Cardiac muscle cell (in vitro differentiated cells and primary cell): ENCODE measurements around the gene DR1. TPM values are rescaled to one million over a fixed set of nuclear protein-coding genes. Genes with fewer than 3 reads are reported as not detected.

Experiments used
- DNase-seq, 2 donors: peaks; one replicate each; pipeline versions ENCODE4 v3.0.0 to v3.0.0-alpha.2; 2010 to 2017; ENCODE audit warnings: low read depth in 1 of 2, low spot score in 1 of 2
- H3K27ac ChIP-seq: fragments of 200-600 bp; sonication (generic); 2 replicates; pipeline ENCODE4 v1.5.1; 2016
- H3K27me3 ChIP-seq: fragments of 200-600 bp; sonication (generic); 2 replicates; pipeline ENCODE4 v1.6.0; 2016; ENCODE audit warnings: control low read depth
- H3K36me3 ChIP-seq: fragments of 200-600 bp; sonication (generic); 2 replicates; pipeline ENCODE4 v1.5.1; 2016; ENCODE audit warnings: control low read depth
- H3K4me1 ChIP-seq: fragments of 200-600 bp; sonication (generic); 2 replicates; pipeline ENCODE4 v1.8.1; 2017; ENCODE audit warnings: low read depth, mild to moderate bottlenecking, mixed run types
- H3K4me3 ChIP-seq: fragments of 200-600 bp; sonication (generic); 2 replicates; pipeline ENCODE4 v1.5.1; 2016; ENCODE audit warnings: mild to moderate bottlenecking
- H3K9me3 ChIP-seq: fragments of 200-600 bp; sonication (generic); 2 replicates; pipeline ENCODE4 v1.5.1; 2017; ENCODE audit warnings: low read depth, mild to moderate bottlenecking, control low read depth
- CTCF ChIP-seq: IDR thresholded peaks from 2 replicates; pipeline ENCODE4 v1.5.1; 2012; ENCODE audit warnings: low read depth, mild to moderate bottlenecking, low read length
- polyA plus RNA-seq: library from polyadenylated mRNA; unstranded; fragments of >200 nt; fragmentation: Nextera tagmentation; extraction: Ambion mirVana; gene quantifications from 2 replicates; pipeline ENCODE4 v1.2.1, GENCODE V29; 2016
- total RNA-seq: library from RNA; depleted of rRNA; stranded (reverse); fragments of >200 nt; gene quantifications from 2 replicates; pipeline ENCODE4 v1.2.3, GENCODE V29; 2016

DR1 gene
- total and polyA plus RNA-seq, 2 experiments from 2014 or later = 16.1 to 21.8 TPM

- no peak overlapping the region for H3K27ac ChIP-seq
- no peaks in the 10 kb centered on the region for H3K36me3 ChIP-seq
- no peak for DNase-seq
- no peak for TF ChIP-seq CTCF
- no peak overlapping the region for H3K4me3 ChIP-seq
- H3K4me1 ChIP-seq = no peaks in the 10 kb centered on the region
- no peaks in the 10 kb centered on the region for H3K9me3 ChIP-seq
- H3K27me3 ChIP-seq = no peaks in the 10 kb centered on the region
Measured at GRCh38 chr1:93306920-93307319, 38.8 kb upstream of the DR1 start.

- Histone ChIP-seq H3K4me1 (no peaks in the 10 kb centered on the region), H3K4me3 (no peak overlapping the region), H3K9me3 (no peaks in the 10 kb centered on the region), H3K27me3 (no peaks in the 10 kb centered on the region), H3K36me3 (no peaks in the 10 kb centered on the region), H3K27ac (no peak overlapping the region)
- no peak for TF ChIP-seq CTCF
- DNase-seq = no peak
Measured at GRCh38 chr1:93313026-93313425, 32.7 kb upstream of the DR1 start.

GRCh38 chr1:93317207-93317606 lies 28.5 kb upstream of the DR1 start:
- no peaks in the 10 kb centered on the region for H3K4me1 ChIP-seq
- H3K36me3 ChIP-seq = no peaks in the 10 kb centered on the region
- H3K27ac ChIP-seq = no peak overlapping the region
- no peak for DNase-seq
- H3K27me3 ChIP-seq = no peaks in the 10 kb centered on the region
- no peaks in the 10 kb centered on the region for H3K9me3 ChIP-seq
- H3K4me3 ChIP-seq = no peak overlapping the region
- no peak for TF ChIP-seq CTCF

GRCh38 chr1:93317943-93318342 lies 27.8 kb upstream of the DR1 start:
- Histone ChIP-seq H3K9me3 (no peaks in the 10 kb centered on the region), H3K27ac (no peak overlapping the region), H3K27me3 (no peaks in the 10 kb centered on the region), H3K4me3 (no peak overlapping the region), H3K36me3 (no peaks in the 10 kb centered on the region), H3K4me1 (no peaks in the 10 kb centered on the region)
- TF ChIP-seq CTCF = no peak
- DNase-seq = no peak

GRCh38 chr1:93321720-93322119 lies 24.0 kb upstream of the DR1 start:
- Histone ChIP-seq H3K36me3 (no peaks in the 10 kb centered on the region), H3K27ac (no peak overlapping the region), H3K4me1 (no peaks in the 10 kb centered on the region), H3K4me3 (no peak overlapping the region), H3K27me3 (no peaks in the 10 kb centered on the region), H3K9me3 (no peaks in the 10 kb centered on the region)
- TF ChIP-seq CTCF = no peak
- DNase-seq = no peak

GRCh38 chr1:93322349-93322748 lies 23.4 kb upstream of the DR1 start:
- H3K27me3 ChIP-seq = no peaks in the 10 kb centered on the region
- H3K27ac ChIP-seq = no peak overlapping the region
- H3K36me3 ChIP-seq = no peaks in the 10 kb centered on the region
- H3K9me3 ChIP-seq = no peaks in the 10 kb centered on the region
- no peak overlapping the region for H3K4me3 ChIP-seq
- TF ChIP-seq CTCF = no peak
- DNase-seq = no peak
- H3K4me1 ChIP-seq = no peaks in the 10 kb centered on the region
